Stimulated activated CD8-positive, alpha-beta memory T cell treated with anti-CD3 and anti-CD28 coated beads, Interleukin-15, amount 100 ng/mL, for 48 hours (primary cell): ENCODE results near the gene ATF5.

ENCODE experiments used
- DNase-seq, 2 donors: peaks; one replicate each; pipeline ENCODE4 v3.0.0-alpha.2; 2020; ENCODE audit warnings: low read depth in 2 of 2

The ATF5 gene

DNA sequence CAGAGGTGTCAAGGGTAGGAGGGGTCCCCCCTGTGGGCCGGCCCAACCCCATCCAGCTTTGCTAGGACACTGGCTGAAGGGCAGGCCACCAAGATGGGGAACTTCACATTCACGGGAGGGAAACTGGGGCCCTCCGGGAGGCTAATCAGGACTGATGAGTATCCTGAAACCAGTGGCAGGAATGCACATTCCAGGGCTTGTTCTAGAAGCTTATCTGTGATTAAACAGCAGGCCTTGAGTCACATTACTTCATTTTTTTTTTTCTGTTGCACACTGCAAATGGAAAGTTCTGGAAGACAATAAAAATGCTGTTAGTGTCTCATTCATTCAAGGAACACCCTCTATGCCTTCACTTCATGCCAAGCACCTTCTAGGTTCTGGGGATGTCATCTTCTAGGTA, 47.5 kb downstream of the ATF5 start:
- no peak for DNase-seq

DNA sequence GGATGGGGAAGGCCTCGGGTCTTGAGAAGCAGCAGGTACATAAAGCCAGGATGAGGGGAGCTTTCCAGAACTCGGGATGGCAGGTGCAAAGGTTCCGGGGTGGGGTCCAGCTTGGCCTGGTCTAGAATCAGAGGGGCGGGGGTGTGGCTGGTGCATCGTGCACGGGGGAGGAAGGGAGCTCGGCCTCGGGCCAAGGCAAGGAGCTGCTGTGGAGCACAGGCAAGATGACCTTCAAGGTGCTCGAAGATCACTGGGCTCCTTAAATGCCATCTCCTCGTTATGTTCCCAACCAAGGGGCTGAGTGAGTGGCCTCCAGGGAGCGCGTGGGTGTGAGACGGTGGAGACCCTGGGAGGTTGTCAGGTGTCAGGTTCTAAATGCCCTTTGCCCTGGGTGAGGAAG, 48.1 kb downstream of the ATF5 start:
- DNase-seq: no peak

DNA sequence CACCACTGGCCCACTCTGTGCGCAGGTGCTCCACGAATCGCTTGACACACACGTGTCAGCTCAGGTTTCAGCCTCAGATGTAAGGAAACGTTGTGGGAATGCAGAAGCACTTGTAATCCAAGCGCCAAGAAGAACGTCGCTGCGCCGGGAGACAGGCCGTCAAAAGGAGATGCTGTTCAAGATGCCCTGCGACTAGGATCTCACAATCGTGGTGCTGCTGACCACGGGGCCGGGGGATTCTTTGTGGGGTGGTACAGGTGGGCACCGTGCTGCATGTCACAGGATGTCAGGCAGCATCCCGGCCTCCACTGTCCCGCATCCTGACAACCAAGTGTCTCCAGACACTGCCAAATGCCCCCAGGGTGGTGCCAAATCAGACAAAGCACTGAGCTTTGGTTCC, 48.9 kb downstream of the ATF5 start:
- no peak for DNase-seq

DNA sequence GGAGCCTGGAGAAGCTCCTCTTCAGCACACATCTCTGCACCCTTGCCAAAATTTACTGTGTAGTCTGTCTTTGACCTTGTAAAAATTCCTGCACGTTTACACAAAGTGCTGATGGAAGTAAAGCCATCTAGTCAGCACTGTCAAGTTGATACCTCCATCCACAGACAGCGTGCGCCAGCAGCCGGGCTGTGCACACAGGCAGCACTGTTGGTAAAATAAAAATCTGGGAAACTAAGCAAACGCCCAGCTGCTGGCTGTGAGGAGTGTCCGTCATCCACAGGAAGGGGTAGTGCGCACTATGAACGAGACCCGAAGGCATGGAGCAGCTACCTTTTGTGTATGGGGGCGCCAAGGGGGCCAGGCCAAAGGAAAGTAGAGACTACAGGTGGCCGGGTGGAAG, 49.3 kb downstream of the ATF5 start:
- DNase-seq: no peak

DNA sequence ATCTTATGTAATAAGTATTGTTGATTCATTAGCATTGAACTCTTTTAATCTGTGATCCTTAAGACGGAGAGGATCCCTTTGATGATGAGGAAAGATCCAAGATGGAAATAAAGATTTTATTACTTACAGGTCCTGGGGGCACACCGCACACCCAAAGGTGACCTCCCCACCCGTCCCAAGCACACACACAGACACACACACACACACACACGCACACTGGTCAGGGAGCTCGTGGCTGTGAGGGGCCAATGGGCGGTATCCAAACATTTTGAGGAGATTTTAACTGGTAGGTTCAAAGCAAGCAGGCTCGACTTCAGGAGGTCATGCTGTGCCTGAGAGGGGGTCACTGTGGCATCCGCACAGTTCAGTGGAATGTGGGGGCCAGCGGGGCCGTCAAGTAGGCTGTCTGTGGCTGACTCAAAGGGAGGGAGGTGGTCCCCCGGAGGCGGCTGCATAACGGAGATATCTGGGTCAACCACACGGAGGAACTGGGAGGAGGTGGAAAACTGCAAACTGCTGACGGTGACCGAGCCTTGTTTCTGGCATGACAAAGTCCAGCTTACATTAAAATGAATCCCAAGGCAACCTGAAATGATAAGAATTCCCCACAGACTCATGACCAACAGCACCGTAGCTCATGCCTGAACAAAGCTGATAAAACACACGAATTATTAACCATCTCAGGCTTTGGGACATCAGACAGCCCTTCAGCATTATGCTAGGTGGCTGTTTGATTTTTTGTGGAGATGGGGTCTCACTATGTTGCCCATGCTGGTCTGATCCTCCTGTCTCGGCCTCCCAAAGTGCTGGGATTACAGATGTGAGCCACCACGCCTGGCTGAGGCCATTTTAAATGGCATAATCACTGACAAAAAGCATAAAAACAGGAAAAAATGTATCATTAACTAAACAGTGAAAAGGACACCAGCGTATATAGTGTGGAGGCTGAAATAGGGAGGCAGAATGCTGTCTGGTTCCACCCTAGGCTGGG, 52.9 kb downstream of the ATF5 start:
- no peak for DNase-seq
